Panc1 (cell line): ENCODE data around the gene DHDH. TPM values are rescaled to one million over a fixed set of nuclear protein-coding genes. Genes with fewer than 3 reads are reported as not detected.
A peak's percentile ranks its signal among the peaks of the same experiment; 100 is the strongest.

Source experiments
- ATAC-seq: fragments of 200-7000 bp; cut with Tn5 transposase; 2 replicates; pipeline ENCODE4 v1.9.1; 2020; ENCODE audit warnings: mild to moderate bottlenecking, moderate library complexity
- BruUV-seq: library from RNA; stranded (reverse); fragments of 400-500 nt; replicated peaks from 2 replicates; lab custom pipeline; 2021; lab: Mats Ljungman, UMichigan
- CTCF ChIA-PET: fragments of 300-600 bp; sonication (Branson Sonifier 250); formaldehyde crosslinking; loops from one replicate; lab custom pipeline; 2022; ENCODE audit warnings: antibody characterized with exemption; lab: Charles Lee
- POLR2A ChIA-PET: fragments of 300-600 bp; sonication (Branson Sonifier 250); formaldehyde crosslinking; loops from one replicate; lab custom pipeline; 2022; ENCODE audit warnings: antibody characterized with exemption; lab: Charles Lee
- DNase-seq: peaks from one replicate; pipeline ENCODE4 v3.0.0-alpha.2; 2010; ENCODE audit warnings: low read depth, low spot score
- H3K27ac ChIP-seq: 2 replicates; pipeline ENCODE4 v1.5.1; 2011; ENCODE audit warnings: mild to moderate bottlenecking, low read length, inconsistent platforms
- H3K27me3 ChIP-seq: fragments of 200-500 bp; sonication (Bioruptor generic); 2 replicates; pipeline ENCODE4 v1.6.0; 2014; ENCODE audit warnings: low read length, inconsistent platforms; ENCODE audit not compliant: control insufficient read depth, insufficient read depth
- H3K36me3 ChIP-seq: fragments of 200-500 bp; sonication (Bioruptor generic); 2 replicates; pipeline ENCODE4 v1.5.1; 2014; ENCODE audit warnings: inconsistent platforms, mild to moderate bottlenecking, low read length, moderate library complexity; ENCODE audit not compliant: control insufficient read depth, insufficient read depth
- H3K4me1 ChIP-seq: 2 replicates; pipeline ENCODE4 v1.5.1; 2011; ENCODE audit warnings: inconsistent platforms, mild to moderate bottlenecking, low read length, moderate library complexity; ENCODE audit not compliant: control insufficient read depth, insufficient read depth
- H3K4me3 ChIP-seq, 2 experiments: 2 replicates each; pipeline ENCODE4 v1.5.1; 2011 to 2012; ENCODE audit warnings: low read depth in 2 of 2, low read length in 2 of 2, mild to moderate bottlenecking in 2 of 2, inconsistent platforms in 1 of 2, moderate library complexity in 1 of 2
- H3K9me3 ChIP-seq: fragments of 200-500 bp; sonication (Bioruptor generic); 2 replicates; pipeline ENCODE4 v1.5.1; 2014; ENCODE audit warnings: low read depth, mild to moderate bottlenecking, inconsistent platforms, low read length, moderate library complexity; ENCODE audit not compliant: control insufficient read depth, insufficient read depth
- CTCF ChIP-seq: fragments of 450-650 bp; IDR thresholded peaks from 2 replicates; pipeline ENCODE4 v1.5.1; 2017; ENCODE audit warnings: mild to moderate bottlenecking
- POLR2AphosphoS5 ChIP-seq: IDR thresholded peaks from 2 replicates; pipeline ENCODE4 v1.6.1; 2012; ENCODE audit warnings: mild to moderate bottlenecking, low read depth, low read length, moderate library complexity
- REST ChIP-seq, 2 experiments: IDR thresholded peaks; 2 replicates each; pipeline ENCODE4 v1.6.1; 2011 to 2012; ENCODE audit warnings: low read depth in 2 of 2, control low read depth in 1 of 2, low read length in 1 of 2, mild to moderate bottlenecking in 1 of 2, moderate library complexity in 1 of 2; ENCODE audit not compliant: insufficient read depth in 1 of 2
- SIN3A ChIP-seq: IDR thresholded peaks from 2 replicates; pipeline ENCODE4 v1.6.1; 2012; ENCODE audit warnings: low read depth, mild to moderate bottlenecking, low read length, moderate library complexity, borderline replicate concordance; ENCODE audit not compliant: insufficient read depth
- TCF7L2 ChIP-seq: IDR thresholded peaks from 2 replicates; pipeline ENCODE4 v1.6.1; 2011; ENCODE audit warnings: mild to moderate bottlenecking, low read depth, low read length, inconsistent platforms
- in situ Hi-C: cut with HindIII; loops from 2 replicates; pipeline ENCODE4 v1.10.0; 2016; ENCODE audit warnings: low sequenced_read_pairs, low pct_unique_long_range_greater_than_20kb
- intact Hi-C: fragments of 100-400 bp; cut with micrococcal nuclease; formaldehyde crosslinking; loops from one replicate; pipeline ENCODE4 v1.10.0; 2022; ENCODE audit not compliant: unreplicated experiment
- total RNA-seq: library from RNA; stranded (reverse); gene quantifications from one replicate; pipeline ENCODE4 v1.2.1, GENCODE V29; 2021; ENCODE audit not compliant: unreplicated experiment

The DHDH gene
- total RNA-seq, 1 experiment from 2014 or later, result 0.85 TPM

GRCh38 chr19:48970923-48971395, 37.5 kb downstream of the DHDH start:
- peaks cover 13% of the 10 kb centered on the region; the same call in 1 of the 2 replicates for H3K4me1 ChIP-seq
- no peaks in the 10 kb centered on the region for H3K27me3 ChIP-seq
- H3K4me3 ChIP-seq, result peak overlapping the region; percentile 14 to 45
- intact Hi-C loops (loop anchor here (10.0 kb wide), 1 partner anchor 186 kb away; no protein-coding TSS in a partner anchor), in situ Hi-C loops (no loop called here)
- TF ChIP-seq CTCF, result peak; percentile 91
- no peak for TF ChIP-seq POLR2AphosphoS5
- ChIA-PET POLR2A (interaction anchor here (0.5 kb wide), 1 partner anchor 10 kb away, joined by 3 read pairs; no protein-coding TSS in a partner anchor), CTCF (interaction anchor here (0.5 to 1.4 kb wide), 14 partner anchors 9 to 255 kb away, joined by 3 to 11 read pairs (median 5); partner anchors contain the start of genes DHDH, GYS1 and RUVBL2)
- ATAC-seq, result peak; percentile 86
- no peak for DNase-seq
- no peak overlapping the region for H3K27ac ChIP-seq
- peaks cover 2% of the 10 kb centered on the region for H3K36me3 ChIP-seq
- BruUV-seq, result no TSS peak
- H3K9me3 ChIP-seq, result no peaks in the 10 kb centered on the region

GRCh38 chr19:48975947-48976847, 42.7 kb downstream of the DHDH start:
- ATAC-seq (no peak; the same call in 1 of the 2 replicates), DNase-seq (no peak)
- CTCF ChIA-PET, result interaction anchor here (0.5 to 0.7 kb wide), 3 partner anchors 11 to 107 kb away, joined by 4 to 9 read pairs (median 7); no protein-coding TSS in a partner anchor
- TF ChIP-seq REST (IDR thresholded peaks at IDR 0.05; ENCODE audit: insufficient read depth in 1 of 2, low read depth in 2 of 2, low read length in 1 of 2), result no peak
- no peak for TF ChIP-seq POLR2AphosphoS5
- no TSS peak for BruUV-seq
- intact Hi-C loops (loop anchor here (10.0 kb wide), 1 partner anchor 191 kb away; no protein-coding TSS in a partner anchor), in situ Hi-C loops (no loop called here)
- Histone ChIP-seq H3K9me3 (no peaks in the 10 kb centered on the region), H3K4me1 (no peaks in the 10 kb centered on the region), H3K27ac (no peak overlapping the region), H3K36me3 (no peaks in the 10 kb centered on the region), H3K4me3 (no peak overlapping the region), H3K27me3 (no peaks in the 10 kb centered on the region)
- POLR2A ChIA-PET, result no interaction called here

GRCh38 chr19:48977061-48977460, 43.6 kb downstream of the DHDH start:
- ChIA-PET CTCF (interaction anchor here (0.6 to 1.1 kb wide), 3 partner anchors 10 to 23 kb away, joined by 4 to 9 read pairs (median 4); partner anchors contain the start of gene RUVBL2), POLR2A (no interaction called here)
- in situ Hi-C loops (no loop called here), intact Hi-C loops (loop anchor here (10.0 kb wide), 1 partner anchor 192 kb away; no protein-coding TSS in a partner anchor)
- no peak for DNase-seq
- TF ChIP-seq SIN3A (no peak), TCF7L2 (no peak), CTCF (no peak), REST (IDR thresholded peaks at IDR 0.05; ENCODE audit: insufficient read depth in 1 of 2, low read depth in 2 of 2, low read length in 1 of 2) (no peak), POLR2AphosphoS5 (no peak)
- Histone ChIP-seq H3K4me3 (no peak overlapping the region), H3K36me3 (no peaks in the 10 kb centered on the region), H3K27ac (no peak overlapping the region), H3K4me1 (no peaks in the 10 kb centered on the region), H3K27me3 (no peaks in the 10 kb centered on the region), H3K9me3 (no peaks in the 10 kb centered on the region)
- no TSS peak for BruUV-seq
- no peak for ATAC-seq
